Gastrocnemius medialis (tissue), 4 donors: ENCODE measurements around the gene JMJD7.

Experiments used
- CTCF ChIP-seq, 5 experiments: fragments of 450-650 bp in 3 of 5; fragments of 200-600 bp in 2 of 5; sonication (generic) in 2 of 5; IDR thresholded peaks in 4 of 5; conservative IDR thresholded peaks in 1 of 5; 1 replicate in 4 of 5; 2 replicates in 1 of 5; pipeline ENCODE4 v1.5.1; 2016 to 2019; ENCODE audit warnings: antibody characterized with exemption in 5 of 5, mild to moderate bottlenecking in 3 of 5, moderate library complexity in 3 of 5
- POLR2A ChIP-seq, 2 donors: fragments of 450-650 bp; IDR thresholded peaks; one replicate each; pipeline ENCODE4 v1.6.1; 2017; ENCODE audit warnings: antibody characterized with exemption in 2 of 2, mild to moderate bottlenecking in 2 of 2, moderate library complexity in 2 of 2

GRCh38 chr15:41789236-41789635 lies 38.7 kb upstream of the JMJD7 start:
- TF ChIP-seq CTCF (IDR thresholded peaks at IDR 0.05 in 4 of 5, conservative IDR thresholded peaks at IDR 0.05 in 1 of 5) (no peak), POLR2A (IDR thresholded peaks at IDR 0.05) (no peak)
